Measurements from ENCODE around the gene PDE10A. TPM values are rescaled to one million over a fixed set of nuclear protein-coding genes. Genes with fewer than 3 reads are reported as not detected.

The PDE10A gene
- total and polyA plus RNA-seq, 9 of the 15 experiments (the other 6 are each of a cell fraction or from before 2014, with no cell fraction given), result 0.04 TPM; not detected in 8

GRCh38 chr6:165617528-165617927 lies 45.5 kb downstream of the PDE10A start:
- ChIA-PET CTCF (ENCODE audit: low intra/inter-chr PET ratio) (no interaction called here), POLR2A (no interaction called here)
- 0% methylated on average over 7 of the region's 7 CpGs for WGBS (ENCODE audit: insufficient coverage, low coverage, missing lambda C conversion rate)
- TF ChIP-seq, protein P1, sequence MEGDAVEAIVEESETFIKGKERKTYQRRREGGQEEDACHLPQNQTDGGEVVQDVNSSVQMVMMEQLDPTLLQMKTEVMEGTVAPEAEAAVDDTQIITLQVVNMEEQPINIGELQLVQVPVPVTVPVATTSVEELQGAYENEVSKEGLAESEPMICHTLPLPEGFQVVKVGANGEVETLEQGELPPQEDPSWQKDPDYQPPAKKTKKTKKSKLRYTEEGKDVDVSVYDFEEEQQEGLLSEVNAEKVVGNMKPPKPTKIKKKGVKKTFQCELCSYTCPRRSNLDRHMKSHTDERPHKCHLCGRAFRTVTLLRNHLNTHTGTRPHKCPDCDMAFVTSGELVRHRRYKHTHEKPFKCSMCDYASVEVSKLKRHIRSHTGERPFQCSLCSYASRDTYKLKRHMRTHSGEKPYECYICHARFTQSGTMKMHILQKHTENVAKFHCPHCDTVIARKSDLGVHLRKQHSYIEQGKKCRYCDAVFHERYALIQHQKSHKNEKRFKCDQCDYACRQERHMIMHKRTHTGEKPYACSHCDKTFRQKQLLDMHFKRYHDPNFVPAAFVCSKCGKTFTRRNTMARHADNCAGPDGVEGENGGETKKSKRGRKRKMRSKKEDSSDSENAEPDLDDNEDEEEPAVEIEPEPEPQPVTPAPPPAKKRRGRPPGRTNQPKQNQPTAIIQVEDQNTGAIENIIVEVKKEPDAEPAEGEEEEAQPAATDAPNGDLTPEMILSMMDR (IDR thresholded peaks at IDR 0.05 in 2 of 3, conservative IDR thresholded peaks at IDR 0.05 in 1 of 3; ENCODE audit: insufficient read depth in 2 of 3, low read depth in 1 of 3, low read length in 3 of 3), result no peak
- TF ChIP-seq ZNF184 (CRISPR knock-in tag; IDR thresholded peaks at IDR 0.05) (no peak), NFATC3 (IDR thresholded peaks at IDR 0.05) (no peak), POLR2G (IDR thresholded peaks at IDR 0.05; ENCODE audit: low read depth, low read length) (no peak), MIER1 (IDR thresholded peaks at IDR 0.05; ENCODE audit: low read depth) (no peak), LARP7 (IDR thresholded peaks at IDR 0.05) (no peak), MNT (conservative IDR thresholded peaks at IDR 0.05) (no peak), PHB (CRISPR knock-in tag; IDR thresholded peaks at IDR 0.05) (no peak), HCFC1 (IDR thresholded peaks at IDR 0.05; ENCODE audit: low read depth, low read length) (no peak), ZKSCAN3 (CRISPR knock-in tag; IDR thresholded peaks at IDR 0.05) (no peak), ZBTB11 (CRISPR knock-in tag; IDR thresholded peaks at IDR 0.05) (no peak), FOXA1 (IDR thresholded peaks at IDR 0.05; ENCODE audit: borderline replicate concordance) (no peak), ZBTB7A (IDR thresholded peaks at IDR 0.05; ENCODE audit: borderline replicate concordance, control insufficient read depth, low read depth, low read length) (no peak)
- TF ChIP-seq, protein P2, sequence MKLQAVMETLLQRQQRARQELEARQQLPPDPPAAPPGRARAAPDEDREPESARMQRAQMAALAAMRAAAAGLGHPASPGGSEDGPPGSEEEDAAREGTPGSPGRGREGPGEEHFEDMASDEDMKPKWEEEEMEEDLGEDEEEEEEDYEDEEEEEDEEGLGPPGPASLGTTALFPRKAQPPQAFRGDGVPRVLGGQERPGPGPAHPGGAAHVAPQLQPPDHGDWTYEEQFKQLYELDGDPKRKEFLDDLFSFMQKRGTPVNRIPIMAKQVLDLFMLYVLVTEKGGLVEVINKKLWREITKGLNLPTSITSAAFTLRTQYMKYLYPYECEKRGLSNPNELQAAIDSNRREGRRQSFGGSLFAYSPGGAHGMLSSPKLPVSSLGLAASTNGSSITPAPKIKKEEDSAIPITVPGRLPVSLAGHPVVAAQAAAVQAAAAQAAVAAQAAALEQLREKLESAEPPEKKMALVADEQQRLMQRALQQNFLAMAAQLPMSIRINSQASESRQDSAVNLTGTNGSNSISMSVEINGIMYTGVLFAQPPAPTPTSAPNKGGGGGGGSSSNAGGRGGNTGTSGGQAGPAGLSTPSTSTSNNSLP (IDR thresholded peaks at IDR 0.05; ENCODE audit: borderline replicate concordance, low read depth, low read length), result no peak
- H3K9ac ChIP-seq (ENCODE audit: insufficient read depth in 1 of 2, low read depth in 2 of 2, low read length in 2 of 2), result no peak overlapping the region
- H3K9me1 ChIP-seq (ENCODE audit: control insufficient read depth, insufficient read depth, low read length), result no peaks in the 10 kb centered on the region
- H3K4me1 ChIP-seq (replicated peaks in 1 of 2; ENCODE audit: control insufficient read depth in 2 of 2, insufficient read depth in 2 of 2, low read length in 2 of 2), result no peaks in the 10 kb centered on the region
- H3K27ac ChIP-seq (ENCODE audit: extremely low read depth, low read depth, low read length), result no peak overlapping the region
- H4K20me1 ChIP-seq (replicated peaks; ENCODE audit: control insufficient read depth, insufficient read depth, low read length), result no peaks in the 10 kb centered on the region
- H3K4me2 ChIP-seq (ENCODE audit: insufficient read depth, low read length), result no peak overlapping the region
- H2AFZ ChIP-seq (ENCODE audit: low read depth, low read length), result no peak overlapping the region
- in situ Hi-C loops (cut with MboI), result no loop called here
- no peak for DNase-seq (ENCODE audit: extremely low read depth in 1 of 4, low spot score in 3 of 4)
- FAIRE-seq, result no peak
- no peaks in the 10 kb centered on the region for H3K27me3 ChIP-seq (ENCODE audit: control insufficient read depth in 2 of 2, insufficient read depth in 2 of 2, low read length in 2 of 2)
- H3K4me3 ChIP-seq, result no peak overlapping the region
- BruUV-seq (replicated peaks), result no TSS peak
- H3K36me3 ChIP-seq (ENCODE audit: control insufficient read depth, insufficient read depth, low read length), result no peaks in the 10 kb centered on the region
- ATAC-seq, result no peak
- H3K9me3 ChIP-seq (replicated peaks; ENCODE audit: control insufficient read depth, insufficient read depth, low read depth, low read length), result no peaks in the 10 kb centered on the region; the same call in 1 of the 2 replicates
- no peaks in the 10 kb centered on the region for H3K79me2 ChIP-seq (ENCODE audit: control insufficient read depth, insufficient read depth, low read length)
- intact Hi-C loops (cut with micrococcal nuclease), result no loop called here
